SK-N-MC (cell line): ENCODE results near the gene COPZ2.

Experiments
- EZH2 ChIP-seq: fragments of 200-600 bp; sonication (generic); IDR thresholded peaks from one replicate; pipeline ENCODE4 v1.6.1; 2017; ENCODE audit warnings: antibody characterized with exemption
- FOXP2 ChIP-seq: optimal IDR thresholded peaks from 2 replicates; pipeline ENCODE3; 2011; ENCODE audit warnings: mild to moderate bottlenecking, moderate library complexity; ENCODE audit not compliant: insufficient read depth; ENCODE audit errors: extremely low read length, control extremely low read depth
- POLR2AphosphoS5 ChIP-seq: IDR thresholded peaks from 2 replicates; pipeline ENCODE4 v1.6.1; 2012; ENCODE audit warnings: mild to moderate bottlenecking, low read depth, low read length, borderline replicate concordance

GRCh38 chr17:48001197-48001596 is 36.4 kb downstream of the COPZ2 start:
- TF ChIP-seq POLR2AphosphoS5 (no peak), EZH2 (no peak), FOXP2 (no peak)
